Neural cell (in vitro differentiated cells): Measurements from ENCODE around the gene SNCA. TPM values are rescaled to one million over a fixed set of nuclear protein-coding genes. Genes with fewer than 3 reads are reported as not detected.

Source experiments
- H2AFZ ChIP-seq: fragments of 200-600, 300-800 bp; sonication (generic), shearing (Covaris generic); 2 replicates; pipeline ENCODE4 v1.6.0; 2014; ENCODE audit warnings: low read depth, mild to moderate bottlenecking, antibody characterized with exemption, low read length, moderate library complexity
- H3F3A ChIP-seq: fragments of 200-600 bp; shearing (Covaris generic); 2 replicates; pipeline ENCODE4 v1.6.1; 2016; ENCODE audit warnings: mild to moderate bottlenecking, moderate library complexity, mixed read lengths, antibody characterized with exemption, low read length; ENCODE audit not compliant: insufficient read depth, poor library complexity, severe bottlenecking
- H3K27ac ChIP-seq: fragments of 200-600, 300-800 bp; sonication (generic), shearing (Covaris generic); 2 replicates; pipeline ENCODE4 v1.5.1; 2014; ENCODE audit warnings: mild to moderate bottlenecking, low read length, moderate library complexity
- H3K27me3 ChIP-seq: fragments of 300-800, 200-600 bp; sonication (generic), shearing (Covaris generic); 2 replicates; pipeline ENCODE4 v1.6.0; 2014; ENCODE audit warnings: mild to moderate bottlenecking, low read depth, low read length, moderate library complexity; ENCODE audit not compliant: insufficient read depth
- H3K36me3 ChIP-seq: fragments of 300-800, 200-600 bp; sonication (generic), shearing (Covaris generic); 2 replicates; pipeline ENCODE4 v1.5.1; 2014; ENCODE audit warnings: mild to moderate bottlenecking, antibody characterized with exemption, low read length, moderate library complexity; ENCODE audit not compliant: insufficient read depth
- H3K4me2 ChIP-seq: fragments of 300-800, 200-600 bp; sonication (generic), shearing (Covaris generic); 2 replicates; pipeline ENCODE4 v1.6.0; 2014; ENCODE audit warnings: mild to moderate bottlenecking, low read length
- H3K4me3 ChIP-seq: fragments of 300-800, 200-600 bp; sonication (generic), shearing (Covaris generic); 2 replicates; pipeline ENCODE4 v1.5.1; 2014; ENCODE audit warnings: mild to moderate bottlenecking, low read length, moderate library complexity
- H3K79me2 ChIP-seq: fragments of 200-600 bp; shearing (Covaris generic); replicated peaks from 2 replicates; pipeline ENCODE4 v1.6.0; 2014; ENCODE audit warnings: mild to moderate bottlenecking, low read length, moderate library complexity; ENCODE audit not compliant: insufficient read depth
- H3K9ac ChIP-seq: fragments of 300-800, 200-600 bp; sonication (generic), shearing (Covaris generic); 2 replicates; pipeline ENCODE4 v1.6.1; 2016; ENCODE audit warnings: mild to moderate bottlenecking, low read length, mixed read lengths
- H3K9me2 ChIP-seq: fragments of 200-600 bp; shearing (Covaris generic); 2 replicates; pipeline ENCODE4 v1.6.1; 2016; ENCODE audit warnings: mild to moderate bottlenecking, low read length, mixed read lengths; ENCODE audit not compliant: insufficient read depth
- H3K9me3 ChIP-seq: fragments of 200-600, 300-800 bp; sonication (generic), shearing (Covaris generic); 2 replicates; pipeline ENCODE4 v1.6.1; 2016; ENCODE audit warnings: mild to moderate bottlenecking, mixed run types, low read length, moderate library complexity, mixed read lengths
- H4K20me1 ChIP-seq: fragments of 200-600 bp; shearing (Covaris generic); 2 replicates; pipeline ENCODE4 v1.6.1; 2016; ENCODE audit warnings: mild to moderate bottlenecking, mixed run types; ENCODE audit not compliant: insufficient read depth
- EP300 ChIP-seq: fragments of 450-650 bp; conservative IDR thresholded peaks from 2 replicates; pipeline ENCODE4 v1.6.1; 2014; ENCODE audit warnings: antibody characterized with exemption, mild to moderate bottlenecking, moderate library complexity; ENCODE audit not compliant: poor library complexity, severe bottlenecking
- EZH2 ChIP-seq: fragments of 200-600, 300-800 bp; shearing (Covaris generic), sonication (generic); IDR thresholded peaks from 2 replicates; pipeline ENCODE4 v1.6.1; 2014; ENCODE audit warnings: antibody characterized with exemption, low read length, borderline replicate concordance, mild to moderate bottlenecking; ENCODE audit not compliant: insufficient read depth, poor library complexity, severe bottlenecking
- MXI1 ChIP-seq: fragments of 450-650 bp; conservative IDR thresholded peaks from 2 replicates; pipeline ENCODE4 v1.6.1; 2014; ENCODE audit warnings: antibody characterized with exemption, mild to moderate bottlenecking; ENCODE audit not compliant: poor library complexity, severe bottlenecking
- POLR2AphosphoS5 ChIP-seq: IDR thresholded peaks from 2 replicates; pipeline ENCODE4 v1.6.1; 2012
- RAD21 ChIP-seq: fragments of 450-650 bp; conservative IDR thresholded peaks from 2 replicates; pipeline ENCODE4 v1.6.1; 2014; ENCODE audit warnings: antibody characterized with exemption, mild to moderate bottlenecking, moderate library complexity
- SMC3 ChIP-seq: fragments of 450-650 bp; conservative IDR thresholded peaks from 2 replicates; pipeline ENCODE4 v1.6.1; 2014; ENCODE audit warnings: antibody characterized with exemption, mild to moderate bottlenecking, moderate library complexity; ENCODE audit not compliant: poor library complexity
- TAF1 ChIP-seq: IDR thresholded peaks from 2 replicates; pipeline ENCODE4 v1.6.1; 2012; ENCODE audit warnings: low read depth
- polyA plus RNA-seq: library from polyadenylated mRNA; depleted of rRNA; stranded (reverse); fragments of >200 nt; gene quantifications from 2 replicates; pipeline ENCODE4 v1.2.3, GENCODE V29; 2014
- TF ChIP-seq, protein P1 (sequence below): IDR thresholded peaks from 2 replicates; pipeline ENCODE4 v1.6.1; 2012; ENCODE audit warnings: borderline replicate concordance
- TF ChIP-seq, protein P2 (sequence below): fragments of 450-650 bp; IDR thresholded peaks from 2 replicates; pipeline ENCODE4 v1.5.1; 2014; ENCODE audit warnings: antibody characterized with exemption, mild to moderate bottlenecking, moderate library complexity; ENCODE audit not compliant: poor library complexity, severe bottlenecking

SNCA gene
- polyA plus RNA-seq, 1 donor from 2014 or later: 66.1 TPM

DNA sequence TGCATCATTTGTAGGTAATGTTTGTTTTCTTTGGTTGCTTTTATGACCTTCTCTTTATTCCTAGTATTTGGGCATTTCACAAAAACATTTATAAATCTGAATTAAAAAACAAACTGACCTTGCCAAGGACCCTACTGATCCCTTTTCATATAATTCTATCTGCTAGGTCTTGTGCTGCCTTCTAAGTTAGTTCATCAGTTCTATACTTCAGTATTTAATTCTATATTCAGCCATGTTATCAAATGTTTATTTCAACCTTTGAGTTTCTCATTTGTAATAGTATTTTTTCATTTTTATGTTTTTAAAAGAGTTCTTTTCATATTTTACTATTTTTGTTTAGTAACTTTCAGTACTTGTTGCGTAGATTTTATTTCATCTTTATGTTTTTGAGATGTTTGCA is 155.3 kb downstream of the SNCA start:
- H2AFZ ChIP-seq: no peak overlapping the region
- H3K9me3 ChIP-seq: no peaks in the 10 kb centered on the region
- no peaks in the 10 kb centered on the region for H3K79me2 ChIP-seq
- no peaks in the 10 kb centered on the region for H3K27me3 ChIP-seq
- no peak overlapping the region for H3K9ac ChIP-seq
- H3K36me3 ChIP-seq: no peaks in the 10 kb centered on the region
- H3K4me3 ChIP-seq: no peak overlapping the region
- H4K20me1 ChIP-seq: no peaks in the 10 kb centered on the region
- no peaks in the 10 kb centered on the region for H3K9me2 ChIP-seq
- H3F3A ChIP-seq: no peaks in the 10 kb centered on the region
- H3K27ac ChIP-seq: no peak overlapping the region
- H3K4me2 ChIP-seq: no peak overlapping the region
- TF ChIP-seq, protein P1, sequence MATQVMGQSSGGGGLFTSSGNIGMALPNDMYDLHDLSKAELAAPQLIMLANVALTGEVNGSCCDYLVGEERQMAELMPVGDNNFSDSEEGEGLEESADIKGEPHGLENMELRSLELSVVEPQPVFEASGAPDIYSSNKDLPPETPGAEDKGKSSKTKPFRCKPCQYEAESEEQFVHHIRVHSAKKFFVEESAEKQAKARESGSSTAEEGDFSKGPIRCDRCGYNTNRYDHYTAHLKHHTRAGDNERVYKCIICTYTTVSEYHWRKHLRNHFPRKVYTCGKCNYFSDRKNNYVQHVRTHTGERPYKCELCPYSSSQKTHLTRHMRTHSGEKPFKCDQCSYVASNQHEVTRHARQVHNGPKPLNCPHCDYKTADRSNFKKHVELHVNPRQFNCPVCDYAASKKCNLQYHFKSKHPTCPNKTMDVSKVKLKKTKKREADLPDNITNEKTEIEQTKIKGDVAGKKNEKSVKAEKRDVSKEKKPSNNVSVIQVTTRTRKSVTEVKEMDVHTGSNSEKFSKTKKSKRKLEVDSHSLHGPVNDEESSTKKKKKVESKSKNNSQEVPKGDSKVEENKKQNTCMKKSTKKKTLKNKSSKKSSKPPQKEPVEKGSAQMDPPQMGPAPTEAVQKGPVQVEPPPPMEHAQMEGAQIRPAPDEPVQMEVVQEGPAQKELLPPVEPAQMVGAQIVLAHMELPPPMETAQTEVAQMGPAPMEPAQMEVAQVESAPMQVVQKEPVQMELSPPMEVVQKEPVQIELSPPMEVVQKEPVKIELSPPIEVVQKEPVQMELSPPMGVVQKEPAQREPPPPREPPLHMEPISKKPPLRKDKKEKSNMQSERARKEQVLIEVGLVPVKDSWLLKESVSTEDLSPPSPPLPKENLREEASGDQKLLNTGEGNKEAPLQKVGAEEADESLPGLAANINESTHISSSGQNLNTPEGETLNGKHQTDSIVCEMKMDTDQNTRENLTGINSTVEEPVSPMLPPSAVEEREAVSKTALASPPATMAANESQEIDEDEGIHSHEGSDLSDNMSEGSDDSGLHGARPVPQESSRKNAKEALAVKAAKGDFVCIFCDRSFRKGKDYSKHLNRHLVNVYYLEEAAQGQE: no peak
- TF ChIP-seq MXI1: no peak
- TF ChIP-seq POLR2AphosphoS5: no peak
- TF ChIP-seq RAD21: no peak
- TF ChIP-seq, protein P2, sequence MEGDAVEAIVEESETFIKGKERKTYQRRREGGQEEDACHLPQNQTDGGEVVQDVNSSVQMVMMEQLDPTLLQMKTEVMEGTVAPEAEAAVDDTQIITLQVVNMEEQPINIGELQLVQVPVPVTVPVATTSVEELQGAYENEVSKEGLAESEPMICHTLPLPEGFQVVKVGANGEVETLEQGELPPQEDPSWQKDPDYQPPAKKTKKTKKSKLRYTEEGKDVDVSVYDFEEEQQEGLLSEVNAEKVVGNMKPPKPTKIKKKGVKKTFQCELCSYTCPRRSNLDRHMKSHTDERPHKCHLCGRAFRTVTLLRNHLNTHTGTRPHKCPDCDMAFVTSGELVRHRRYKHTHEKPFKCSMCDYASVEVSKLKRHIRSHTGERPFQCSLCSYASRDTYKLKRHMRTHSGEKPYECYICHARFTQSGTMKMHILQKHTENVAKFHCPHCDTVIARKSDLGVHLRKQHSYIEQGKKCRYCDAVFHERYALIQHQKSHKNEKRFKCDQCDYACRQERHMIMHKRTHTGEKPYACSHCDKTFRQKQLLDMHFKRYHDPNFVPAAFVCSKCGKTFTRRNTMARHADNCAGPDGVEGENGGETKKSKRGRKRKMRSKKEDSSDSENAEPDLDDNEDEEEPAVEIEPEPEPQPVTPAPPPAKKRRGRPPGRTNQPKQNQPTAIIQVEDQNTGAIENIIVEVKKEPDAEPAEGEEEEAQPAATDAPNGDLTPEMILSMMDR: no peak
- TF ChIP-seq SMC3: no peak
- TF ChIP-seq EZH2: no peak
- TF ChIP-seq TAF1: no peak
- no peak for TF ChIP-seq EP300

DNA sequence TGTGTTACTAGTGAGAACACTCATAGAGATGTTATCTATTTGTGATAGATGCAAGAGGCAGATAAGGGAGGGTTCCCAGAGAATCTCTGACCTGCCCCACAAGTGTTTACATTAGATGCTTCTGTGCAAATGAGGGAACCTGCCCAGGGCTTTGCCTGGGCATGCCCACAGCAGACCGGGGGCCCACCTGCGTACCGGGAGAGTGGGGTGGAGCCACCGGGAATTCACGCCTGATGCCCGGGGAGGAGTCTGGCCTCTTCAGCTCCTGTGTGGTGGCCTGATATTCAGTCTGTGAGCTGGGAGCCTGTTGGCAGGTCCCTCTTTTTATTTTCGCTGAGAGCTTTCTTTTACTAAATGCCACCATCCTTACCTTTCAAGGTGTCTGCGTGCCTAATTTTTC is 155.7 kb downstream of the SNCA start:
- no peak overlapping the region for H2AFZ ChIP-seq
- no peak overlapping the region for H3K27ac ChIP-seq
- no peaks in the 10 kb centered on the region for H3K27me3 ChIP-seq
- H3K9ac ChIP-seq: no peak overlapping the region
- H3F3A ChIP-seq: no peaks in the 10 kb centered on the region
- TF ChIP-seq TAF1: no peak
- TF ChIP-seq EP300: no peak
- H3K36me3 ChIP-seq: no peaks in the 10 kb centered on the region
- H3K4me3 ChIP-seq: no peak overlapping the region
- H3K79me2 ChIP-seq: no peaks in the 10 kb centered on the region
- no peak overlapping the region for H3K4me2 ChIP-seq
- no peaks in the 10 kb centered on the region for H3K9me2 ChIP-seq
- no peaks in the 10 kb centered on the region for H4K20me1 ChIP-seq
- H3K9me3 ChIP-seq: no peaks in the 10 kb centered on the region

DNA sequence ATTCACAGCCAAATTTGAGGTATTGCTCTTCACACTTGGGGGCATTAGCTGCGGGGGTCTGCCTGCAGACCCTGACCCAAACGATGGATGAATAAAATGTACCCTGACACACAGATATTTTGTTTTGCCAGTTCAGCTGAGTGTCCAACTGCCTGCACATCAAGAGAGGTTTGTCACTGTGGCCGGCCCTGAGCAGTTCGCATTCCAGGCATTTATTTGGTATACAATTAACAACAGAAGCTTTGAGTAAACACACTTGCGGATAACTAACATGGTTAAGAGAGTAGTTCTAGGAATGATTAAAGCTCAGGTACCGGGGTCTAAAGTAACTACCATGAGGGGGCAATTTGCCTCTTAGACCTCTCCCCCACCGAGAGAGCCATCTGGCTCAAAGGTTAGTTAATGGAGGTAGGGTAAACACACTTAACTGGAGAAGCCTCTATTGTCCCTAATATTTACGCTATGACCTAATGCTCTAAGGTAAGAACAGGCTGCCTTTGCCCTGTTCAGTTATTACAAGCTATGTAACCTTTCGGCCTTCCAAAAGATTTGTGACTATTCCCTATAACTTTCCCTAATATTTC is 162.0 kb downstream of the SNCA start:
- Histone ChIP-seq H3F3A (no peaks in the 10 kb centered on the region), H3K9ac (no peak overlapping the region), H2AFZ (no peak overlapping the region), H3K36me3 (no peaks in the 10 kb centered on the region), H3K9me2 (no peaks in the 10 kb centered on the region), H3K79me2 (no peaks in the 10 kb centered on the region), H3K27ac (no peak overlapping the region), H3K27me3 (no peaks in the 10 kb centered on the region), H4K20me1 (no peaks in the 10 kb centered on the region), H3K9me3 (no peaks in the 10 kb centered on the region), H3K4me3 (no peak overlapping the region), H3K4me2 (no peak overlapping the region)
- TF ChIP-seq RAD21 (no peak), EZH2 (no peak), TAF1 (no peak), MXI1 (no peak), EP300 (no peak), POLR2AphosphoS5 (no peak), SMC3 (no peak)
- TF ChIP-seq, protein P1: no peak
- TF ChIP-seq, protein P2: no peak
